Esophagus squamous epithelium (tissue), 5 donors: ENCODE results near the gene PDE3A. TPM values are rescaled to one million over a fixed set of nuclear protein-coding genes. Genes with fewer than 3 reads are reported as not detected.

Source experiments
- DNase-seq: peaks from one replicate; lab custom pipeline; 2025; lab: John Stamatoyannopoulos, UW
- H3K27ac ChIP-seq, 4 donors: fragments of 200-600 bp; sonication (generic); one replicate each; pipeline ENCODE4 v1.5.1; 2016 to 2019; ENCODE audit warnings: mild to moderate bottlenecking in 1 of 4
- H3K27me3 ChIP-seq, 4 donors: fragments of 200-600 bp; sonication (generic); 1 replicate in 3 of 4; 2 replicates in 1 of 4; pipeline versions ENCODE4 v1.5.1 to v1.6.0; 2017 to 2021; ENCODE audit warnings: antibody characterized with exemption in 1 of 4
- H3K36me3 ChIP-seq, 3 donors: fragments of 200-600 bp; sonication (generic); one replicate each; pipeline ENCODE4 v1.5.1; 2016 to 2019
- H3K4me1 ChIP-seq, 3 donors: fragments of 200-600 bp; sonication (generic); one replicate each; pipeline ENCODE4 v1.5.1; 2017 to 2019
- H3K4me3 ChIP-seq, 4 donors: fragments of 200-600 bp; sonication (generic); 1 replicate in 3 of 4; 2 replicates in 1 of 4; pipeline ENCODE4 v1.5.1; 2016 to 2019; ENCODE audit warnings: mild to moderate bottlenecking in 2 of 4, moderate library complexity in 1 of 4
- H3K9me3 ChIP-seq, 3 donors: fragments of 200-600 bp; sonication (generic); one replicate each; pipeline ENCODE4 v1.5.1; 2016 to 2019
- CTCF ChIP-seq, 6 experiments: fragments of 450-650 bp in 4 of 6; fragments of 200-600 bp in 2 of 6; sonication (generic) in 2 of 6; IDR thresholded peaks; one replicate each; pipeline ENCODE4 v1.5.1; 2016 to 2019; ENCODE audit warnings: antibody characterized with exemption in 6 of 6, mild to moderate bottlenecking in 4 of 6, moderate library complexity in 4 of 6
- POLR2A ChIP-seq, 4 donors: fragments of 450-650 bp; IDR thresholded peaks; one replicate each; pipeline ENCODE4 v1.6.1; 2017; ENCODE audit warnings: antibody characterized with exemption in 4 of 4, mild to moderate bottlenecking in 4 of 4, moderate library complexity in 3 of 4
- WGBS, 2 donors: methylation state at CpG; one replicate each; pipeline ENCODE4 v1.1.5; 2018; 5-methylcytosine and 5-hydroxymethylcytosine counted together
- intact Hi-C: fragments of 100-400 bp; cut with DNase I; formaldehyde crosslinking; loops from one replicate; pipeline ENCODE4 v1.15.0; 2022
- total RNA-seq, 4 donors: library from RNA; depleted of rRNA; stranded (reverse); fragments of >200 nt; gene quantifications; one replicate each; pipeline ENCODE4 v1.1.0, GENCODE V29; 2016
- donor health status: DM: yes; HTN: yes; CAD: no.

The PDE3A gene
- total RNA-seq, 4 donors from 2014 or later, result 0.30 to 5.5 (median 3.1) TPM

- no peaks in the 10 kb centered on the region for H3K36me3 ChIP-seq
- 34 to 65% methylated on average over 4 of the region's 4 CpGs for WGBS, 2 donors
- no peaks in the 10 kb centered on the region for H3K9me3 ChIP-seq
- H3K4me1 ChIP-seq, result peaks cover 0 to 9% (median 0%) of the 10 kb centered on the region in 3 donors
- no peak overlapping the region for H3K4me3 ChIP-seq
- no peak overlapping the region for H3K27ac ChIP-seq
- H3K27me3 ChIP-seq, result no peaks in the 10 kb centered on the region
- no peak for DNase-seq
- intact Hi-C loops, result no loop called here
- TF ChIP-seq POLR2A (IDR thresholded peaks at IDR 0.05) (no peak), CTCF (IDR thresholded peaks at IDR 0.05) (no peak)
These were observed 86.8 kb downstream of the PDE3A start for GRCh38 chr12:20455001-20455706.

- no peak for DNase-seq
- no peaks in the 10 kb centered on the region for H3K36me3 ChIP-seq
- no peaks in the 10 kb centered on the region for H3K27me3 ChIP-seq
- intact Hi-C loops, result no loop called here
- H3K4me3 ChIP-seq, result no peak overlapping the region
- H3K27ac ChIP-seq, result no peak overlapping the region
- TF ChIP-seq CTCF (IDR thresholded peaks at IDR 0.05), result no peak
- no peak for TF ChIP-seq POLR2A (IDR thresholded peaks at IDR 0.05)
- WGBS, 2 donors, result 86 to 89% methylated on average over 2 of the region's 2 CpGs
- no peaks in the 10 kb centered on the region for H3K9me3 ChIP-seq
- H3K4me1 ChIP-seq, result no peaks in the 10 kb centered on the region
These were observed 89.2 kb downstream of the PDE3A start for GRCh38 chr12:20457582-20457981.

GRCh38 chr12:20458011-20458410 is 89.7 kb downstream of the PDE3A start:
- WGBS, 2 donors, result 80 to 88% methylated on average over 1 of the region's 1 CpG
- no peaks in the 10 kb centered on the region for H3K9me3 ChIP-seq

GRCh38 chr12:20459920-20460319 is 91.6 kb downstream of the PDE3A start:
- Histone ChIP-seq H3K36me3 (no peaks in the 10 kb centered on the region), H3K4me1 (no peaks in the 10 kb centered on the region), H3K4me3 (no peak overlapping the region), H3K9me3 (no peaks in the 10 kb centered on the region), H3K27me3 (no peaks in the 10 kb centered on the region), H3K27ac (no peak overlapping the region)
- 78% methylated on average over 1 of the region's 1 CpG; no CpG with 5 or more reads in 1 of the 2 donors for WGBS, 2 donors
- TF ChIP-seq POLR2A (IDR thresholded peaks at IDR 0.05), result no peak
- intact Hi-C loops, result no loop called here
- DNase-seq, result no peak

More at GRCh38 chr12:20458011-20458410, 89.7 kb downstream of the PDE3A start:
- DNase-seq, result no peak
- H3K27me3 ChIP-seq, result no peaks in the 10 kb centered on the region
- TF ChIP-seq POLR2A (IDR thresholded peaks at IDR 0.05), result no peak
- TF ChIP-seq CTCF (IDR thresholded peaks at IDR 0.05), result no peak
- H3K4me3 ChIP-seq, result no peak overlapping the region
- no peaks in the 10 kb centered on the region for H3K36me3 ChIP-seq
- intact Hi-C loops, result no loop called here
- H3K27ac ChIP-seq, result no peak overlapping the region
- no peaks in the 10 kb centered on the region for H3K4me1 ChIP-seq

GRCh38 chr12:20460956-20461355 is 92.6 kb downstream of the PDE3A start:
- no peak overlapping the region for H3K4me3 ChIP-seq
- H3K36me3 ChIP-seq, result no peaks in the 10 kb centered on the region
- H3K4me1 ChIP-seq, result peaks cover 0 to 6% (median 0%) of the 10 kb centered on the region in 3 donors
- H3K27ac ChIP-seq, result no peak overlapping the region
- WGBS, 2 donors, result 65 to 88% methylated on average over 2 of the region's 2 CpGs
- H3K9me3 ChIP-seq, result no peaks in the 10 kb centered on the region
- no peaks in the 10 kb centered on the region for H3K27me3 ChIP-seq
- TF ChIP-seq CTCF (IDR thresholded peaks at IDR 0.05) (no peak), POLR2A (IDR thresholded peaks at IDR 0.05) (no peak)
- no peak for DNase-seq
- intact Hi-C loops, result no loop called here
